ENCODE results near the gene GALNT18.

DNA sequence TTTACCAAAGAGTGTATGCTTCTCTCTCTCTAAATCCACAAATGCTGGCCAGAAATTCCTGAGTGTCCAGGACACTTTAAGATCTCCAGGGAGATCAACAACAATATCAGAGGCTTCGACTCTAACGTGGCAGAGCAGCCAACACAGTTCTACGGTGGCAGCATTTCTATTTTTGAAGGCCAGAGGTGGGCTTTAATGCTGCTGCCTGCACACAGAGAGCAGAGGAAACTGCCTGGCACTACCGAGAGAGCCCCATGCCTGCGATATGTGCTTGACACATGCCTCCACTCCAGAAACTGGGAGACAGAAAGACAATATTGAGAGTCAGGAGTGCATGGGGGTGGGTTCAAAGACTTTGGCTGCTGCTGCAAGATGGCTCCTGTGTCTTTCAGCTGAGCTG is 48.8 kb upstream of the GALNT18 start:
- TF ChIP-seq CHD1 (IDR thresholded peaks at IDR 0.05; ENCODE audit: low read depth, low read length) (no peak), CEBPB (IDR thresholded peaks at IDR 0.05; ENCODE audit: low read depth, low read length) (no peak), RAD21 (IDR thresholded peaks at IDR 0.05; ENCODE audit: low read length) (no peak), POLR2A (IDR thresholded peaks at IDR 0.05; ENCODE audit: low read depth, low read length) (no peak), MXI1 (IDR thresholded peaks at IDR 0.05; ENCODE audit: borderline replicate concordance, low read depth, low read length) (no peak)
- TF ChIP-seq, protein P1, sequence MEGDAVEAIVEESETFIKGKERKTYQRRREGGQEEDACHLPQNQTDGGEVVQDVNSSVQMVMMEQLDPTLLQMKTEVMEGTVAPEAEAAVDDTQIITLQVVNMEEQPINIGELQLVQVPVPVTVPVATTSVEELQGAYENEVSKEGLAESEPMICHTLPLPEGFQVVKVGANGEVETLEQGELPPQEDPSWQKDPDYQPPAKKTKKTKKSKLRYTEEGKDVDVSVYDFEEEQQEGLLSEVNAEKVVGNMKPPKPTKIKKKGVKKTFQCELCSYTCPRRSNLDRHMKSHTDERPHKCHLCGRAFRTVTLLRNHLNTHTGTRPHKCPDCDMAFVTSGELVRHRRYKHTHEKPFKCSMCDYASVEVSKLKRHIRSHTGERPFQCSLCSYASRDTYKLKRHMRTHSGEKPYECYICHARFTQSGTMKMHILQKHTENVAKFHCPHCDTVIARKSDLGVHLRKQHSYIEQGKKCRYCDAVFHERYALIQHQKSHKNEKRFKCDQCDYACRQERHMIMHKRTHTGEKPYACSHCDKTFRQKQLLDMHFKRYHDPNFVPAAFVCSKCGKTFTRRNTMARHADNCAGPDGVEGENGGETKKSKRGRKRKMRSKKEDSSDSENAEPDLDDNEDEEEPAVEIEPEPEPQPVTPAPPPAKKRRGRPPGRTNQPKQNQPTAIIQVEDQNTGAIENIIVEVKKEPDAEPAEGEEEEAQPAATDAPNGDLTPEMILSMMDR (conservative IDR thresholded peaks at IDR 0.05; ENCODE audit: low read depth, low read length) = no peak

Measured in IMR-90 (cell line).